GM21515 (cell line): Measurements from ENCODE around the gene CELSR1.

Source experiments
- ATAC-seq: cut with Tn5 transposase; IDR thresholded peaks from one replicate; pipeline ENCODE4 v1.9.1; 2021; ENCODE audit not compliant: unreplicated experiment

Gene CELSR1

GRCh38 chr22:46557736-46558480 lies 20.5 kb upstream of the CELSR1 start:
- ATAC-seq = no peak

GRCh38 chr22:46556775-46557174 lies 19.4 kb upstream of the CELSR1 start:
- no peak for ATAC-seq

- ATAC-seq = no peak
Measured at GRCh38 chr22:46553189-46553588, 15.8 kb upstream of the CELSR1 start.

GRCh38 chr22:46551996-46552395 lies 14.6 kb upstream of the CELSR1 start:
- no peak for ATAC-seq

- no peak for ATAC-seq
Measured at GRCh38 chr22:46551321-46551720, 13.9 kb upstream of the CELSR1 start.

GRCh38 chr22:46549971-46550641 lies 12.7 kb upstream of the CELSR1 start:
- no peak for ATAC-seq

GRCh38 chr22:46549563-46549840 lies 12.1 kb upstream of the CELSR1 start:
- ATAC-seq = no peak

- ATAC-seq = no peak
Measured at GRCh38 chr22:46547883-46548244, 10.4 kb upstream of the CELSR1 start.

GRCh38 chr22:46547179-46547882 lies 9.9 kb upstream of the CELSR1 start:
- ATAC-seq = no peak

GRCh38 chr22:46546466-46547178 lies 9.2 kb upstream of the CELSR1 start:
- ATAC-seq = no peak

GRCh38 chr22:46545086-46545792 lies 7.8 kb upstream of the CELSR1 start:
- no peak for ATAC-seq

GRCh38 chr22:46542011-46542985 lies 4.9 kb upstream of the CELSR1 start:
- ATAC-seq = no peak

- ATAC-seq = no peak
Measured at GRCh38 chr22:46541536-46541935, 4.1 kb upstream of the CELSR1 start.

GRCh38 chr22:46540874-46541273 lies 3.5 kb upstream of the CELSR1 start:
- no peak for ATAC-seq

- no peak for ATAC-seq
Measured at GRCh38 chr22:46539169-46539568, 1.7 kb upstream of the CELSR1 start.

- ATAC-seq = no peak
Measured at GRCh38 chr22:46538814-46539160, 1.4 kb upstream of the CELSR1 start.

GRCh38 chr22:46537946-46538813 lies 760 bp upstream of the CELSR1 start:
- no peak for ATAC-seq

- ATAC-seq = no peak
Measured at GRCh38 chr22:46536537-46537224, 739 bp downstream of the CELSR1 start.
